ENCODE measurements around the gene TCTN1.

DNA sequence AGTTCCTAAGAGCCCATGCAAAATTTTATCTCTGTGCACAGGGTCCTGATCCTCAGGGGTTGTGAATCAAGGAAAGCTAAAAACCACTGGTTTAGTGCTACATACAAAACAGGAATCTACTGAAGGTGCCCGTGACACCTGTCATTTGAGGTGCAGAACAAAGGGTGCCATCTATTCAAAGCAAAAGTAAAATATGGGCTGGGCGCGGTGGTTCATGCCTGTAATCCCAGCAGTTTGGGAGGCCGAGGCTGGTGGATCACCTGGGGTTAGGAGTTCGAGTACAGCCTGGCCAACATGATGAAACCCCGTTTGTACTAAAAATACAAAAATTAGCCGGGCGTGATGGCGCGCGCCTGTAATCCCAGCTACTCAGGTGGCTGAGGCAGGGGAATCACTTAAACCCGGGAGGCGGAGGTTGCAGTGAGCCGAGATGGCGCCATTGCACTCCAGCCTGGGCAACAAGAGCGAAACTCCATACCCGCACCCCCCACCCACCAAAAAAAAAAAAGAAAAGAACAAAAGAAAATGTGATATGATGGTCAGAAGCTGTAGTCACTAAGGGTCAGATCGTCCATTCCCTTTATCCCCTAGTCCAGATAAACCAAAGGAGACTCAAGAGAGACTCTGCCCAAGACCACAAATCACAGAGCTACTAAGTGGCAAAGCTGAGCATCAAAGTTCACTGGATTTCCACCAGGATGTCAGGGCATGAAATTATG is 34.2 kb upstream of the TCTN1 start:
- TF ChIP-seq CTCF (IDR thresholded peaks at IDR 0.05), result no peak
- TF ChIP-seq POLR2A (IDR thresholded peaks at IDR 0.05), result no peak

Measured in tibial nerve (tissue), 3 donors.